K562 (cell line): Measurements from ENCODE around the gene NDUFC2. TPM values are rescaled to one million over a fixed set of nuclear protein-coding genes. Genes with fewer than 3 reads are reported as not detected.

Experiments used
- BDP1 ChIP-seq: IDR thresholded peaks from 3 replicates; pipeline ENCODE4 v1.6.1; 2011; ENCODE audit not compliant: insufficient read length, insufficient read depth
- CEBPB ChIP-seq: fragments of 450-650 bp; IDR thresholded peaks from 2 replicates; pipeline ENCODE4 v1.6.1; 2016; ENCODE audit warnings: missing genetic modification characterization, missing compliant biosample characterization
- CEBPG ChIP-seq, 3 experiments: fragments of 200-800 bp in 1 of 3; sonication (Bioruptor generic) in 1 of 3; sonication (generic) in 1 of 3; formaldehyde crosslinking in 1 of 3; IDR thresholded peaks in 2 of 3; conservative IDR thresholded peaks in 1 of 3; 2 replicates each; pipeline versions ENCODE4 v1.6.1 to v1.8.0; 2016 to 2022; ENCODE audit warnings: missing compliant biosample characterization in 2 of 3, missing genetic modification characterization in 2 of 3, mild to moderate bottlenecking in 1 of 3, missing genetic modification reagents in 1 of 3
- COPS2 ChIP-seq: fragments of 450-650 bp; conservative IDR thresholded peaks from 2 replicates; pipeline ENCODE4 v1.6.1; 2016; ENCODE audit warnings: mild to moderate bottlenecking, moderate library complexity
- E2F4 ChIP-seq: sonication (generic); formaldehyde crosslinking; IDR thresholded peaks from 2 replicates; pipeline ENCODE4 v1.8.0; 2022; ENCODE audit warnings: mild to moderate bottlenecking, low read depth, missing genetic modification reagents
- FOXP1 ChIP-seq: sonication (generic); formaldehyde crosslinking; IDR thresholded peaks from 2 replicates; pipeline ENCODE4 v1.8.0; 2022; ENCODE audit warnings: mild to moderate bottlenecking, missing genetic modification reagents
- GATAD2A ChIP-seq: fragments of 450-650 bp; IDR thresholded peaks from 2 replicates; pipeline ENCODE4 v1.6.1; 2017
- KHSRP ChIP-seq: fragments of 450-650 bp; IDR thresholded peaks from 2 replicates; pipeline ENCODE4 v1.6.1; 2017
- NELFE ChIP-seq: IDR thresholded peaks from 2 replicates; pipeline ENCODE4 v1.6.1; 2011; ENCODE audit warnings: mild to moderate bottlenecking; ENCODE audit not compliant: insufficient read depth, insufficient read length
- NR2C1 ChIP-seq, 2 experiments: fragments of 450-650 bp; IDR thresholded peaks; 2 replicates each; pipeline ENCODE4 v1.6.1; 2017; ENCODE audit warnings: mild to moderate bottlenecking in 2 of 2, antibody characterized with exemption in 1 of 2, inconsistent platforms in 1 of 2, missing compliant biosample characterization in 1 of 2, missing genetic modification characterization in 1 of 2
- PYGO2 ChIP-seq: fragments of 450-650 bp; IDR thresholded peaks from 2 replicates; pipeline ENCODE4 v1.6.1; 2016; ENCODE audit warnings: mild to moderate bottlenecking, missing genetic modification characterization, moderate library complexity, missing compliant biosample characterization
- RBBP5 ChIP-seq: fragments of 200-600 bp; sonication (generic); IDR thresholded peaks from 2 replicates; pipeline ENCODE4 v1.6.1; 2012; ENCODE audit warnings: borderline replicate concordance, mild to moderate bottlenecking, low read length, control low read depth, inconsistent platforms; ENCODE audit not compliant: insufficient read depth, poor library complexity, severe bottlenecking
- SAFB2 ChIP-seq: fragments of 200-400 bp; formaldehyde crosslinking; IDR thresholded peaks from 2 replicates; pipeline ENCODE4 v1.6.1; 2018; ENCODE audit warnings: borderline replicate concordance, low read length, low read depth, moderate library complexity; ENCODE audit not compliant: severe bottlenecking
- SMARCE1 ChIP-seq: fragments of 450-650 bp; IDR thresholded peaks from 2 replicates; pipeline ENCODE4 v1.7.1; 2016; ENCODE audit warnings: mild to moderate bottlenecking
- TGIF2 ChIP-seq: sonication (generic); formaldehyde crosslinking; IDR thresholded peaks from 2 replicates; pipeline ENCODE4 v1.8.1; 2022; ENCODE audit warnings: mild to moderate bottlenecking, missing genetic modification reagents, moderate library complexity
- XRCC3 ChIP-seq: fragments of 450-650 bp; IDR thresholded peaks from 2 replicates; pipeline ENCODE4 v1.6.1; 2017; ENCODE audit warnings: mild to moderate bottlenecking, moderate library complexity
- ZKSCAN1 ChIP-seq: fragments of 150-350 bp; IDR thresholded peaks from 2 replicates; pipeline ENCODE4 v1.6.1; 2016; ENCODE audit warnings: low read depth, low read length
- ZNF197 ChIP-seq: fragments of 200-800 bp; sonication (Bioruptor generic); IDR thresholded peaks from 2 replicates; pipeline ENCODE4 v1.6.1; 2016; ENCODE audit warnings: low read depth, missing genetic modification characterization, missing compliant biosample characterization
- polyA plus RNA-seq, 8 experiments: library from polyadenylated mRNA; depleted of rRNA in 4 of 8; stranded (reverse) in 5 of 8; unstranded in 3 of 8; fragments of >200 nt; fragmentation: Nextera tagmentation in 2 of 8; fragmentation: Illumina TruSeq in 1 of 8; extraction: Ambion mirVana in 2 of 8; extraction: Trizol in 1 of 8; gene quantifications; 2 replicates each; pipeline versions ENCODE4 v1.2.1 to v1.2.3, GENCODE V29; 2011 to 2014; ENCODE audit warnings: inconsistent platforms in 1 of 8, missing spikeins in 1 of 8
- total RNA-seq, 7 experiments: library from RNA; depleted of rRNA in 6 of 7; stranded (reverse); fragments of >200 nt in 6 of 7; fragmentation: Illumina TruSeq in 2 of 7; extraction: Trizol in 2 of 7; gene quantifications; 2 replicates each; pipeline versions ENCODE4 v1.2.1 to v1.2.3, GENCODE V29; 2011 to 2021; ENCODE audit warnings: low replicate concordance in 1 of 7
- TF ChIP-seq, protein P1 (sequence below): sonication (generic); formaldehyde crosslinking; IDR thresholded peaks from 2 replicates; pipeline ENCODE4 v1.9.0; 2022; ENCODE audit warnings: mild to moderate bottlenecking, missing genetic modification reagents
- TF ChIP-seq, protein P2 (sequence below): sonication (generic); formaldehyde crosslinking; IDR thresholded peaks from 2 replicates; pipeline ENCODE4 v1.8.0; 2022; ENCODE audit warnings: mild to moderate bottlenecking, missing genetic modification reagents
- TF ChIP-seq, protein P3 (sequence below), 2 experiments: fragments of 450-650 bp in 1 of 2; sonication (generic) in 1 of 2; formaldehyde crosslinking in 1 of 2; IDR thresholded peaks in 1 of 2; conservative IDR thresholded peaks in 1 of 2; 2 replicates each; pipeline versions ENCODE4 v1.6.1 to v1.8.1; 2016 to 2023; ENCODE audit warnings: mild to moderate bottlenecking in 2 of 2, moderate library complexity in 2 of 2, inconsistent platforms in 1 of 2, missing genetic modification reagents in 1 of 2
- TF ChIP-seq, protein P4 (sequence below): fragments of 250-450 bp; sonication (Bioruptor Pico); IDR thresholded peaks from 2 replicates; pipeline ENCODE4 v1.9.0; 2021; ENCODE audit warnings: mild to moderate bottlenecking, inconsistent platforms

Gene NDUFC2
- total and polyA plus RNA-seq, 9 of the 15 experiments (the other 6 are each of a cell fraction or from before 2014, with no cell fraction given), result 168 to 1,119 (median 442) TPM

GRCh38 chr11:78040691-78041379 is 38.8 kb downstream of the NDUFC2 start (continued):
- TF ChIP-seq PYGO2 (tag), result no peak
- TF ChIP-seq GATAD2A, result no peak
- TF ChIP-seq COPS2, result no peak
- TF ChIP-seq KHSRP, result no peak
- no peak for TF ChIP-seq NR2C1 (IDR thresholded peaks at IDR 0.05)
- TF ChIP-seq NR2C1 (tag; IDR thresholded peaks at IDR 0.05), result no peak
- TF ChIP-seq, protein P1, sequence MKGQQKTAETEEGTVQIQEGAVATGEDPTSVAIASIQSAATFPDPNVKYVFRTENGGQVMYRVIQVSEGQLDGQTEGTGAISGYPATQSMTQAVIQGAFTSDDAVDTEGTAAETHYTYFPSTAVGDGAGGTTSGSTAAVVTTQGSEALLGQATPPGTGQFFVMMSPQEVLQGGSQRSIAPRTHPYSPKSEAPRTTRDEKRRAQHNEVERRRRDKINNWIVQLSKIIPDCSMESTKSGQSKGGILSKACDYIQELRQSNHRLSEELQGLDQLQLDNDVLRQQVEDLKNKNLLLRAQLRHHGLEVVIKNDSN (CRISPR knock-in tag), result peak; percentile 17; the same call in 1 of the 2 replicates
- TF ChIP-seq FOXP1 (CRISPR knock-in tag), result no peak
- TF ChIP-seq, protein P2, sequence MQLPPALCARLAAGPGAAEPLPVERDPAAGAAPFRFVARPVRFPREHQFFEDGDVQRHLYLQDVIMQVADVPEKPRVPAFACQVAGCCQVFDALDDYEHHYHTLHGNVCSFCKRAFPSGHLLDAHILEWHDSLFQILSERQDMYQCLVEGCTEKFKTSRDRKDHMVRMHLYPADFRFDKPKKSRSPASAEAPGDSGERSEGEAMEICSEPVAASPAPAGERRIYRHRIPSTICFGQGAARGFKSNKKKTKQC (CRISPR knock-in tag), result no peak
- TF ChIP-seq BDP1, result no peak
- TF ChIP-seq, protein P3, sequence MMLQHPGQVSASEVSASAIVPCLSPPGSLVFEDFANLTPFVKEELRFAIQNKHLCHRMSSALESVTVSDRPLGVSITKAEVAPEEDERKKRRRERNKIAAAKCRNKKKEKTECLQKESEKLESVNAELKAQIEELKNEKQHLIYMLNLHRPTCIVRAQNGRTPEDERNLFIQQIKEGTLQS (IDR thresholded peaks at IDR 0.05), result peak; percentile 93
- TF ChIP-seq, protein P3 (CRISPR knock-in tag; conservative IDR thresholded peaks at IDR 0.05), result peak; percentile 51; the same call in 1 of the 2 replicates
- TF ChIP-seq SAFB2, result no peak
- TF ChIP-seq XRCC3, result no peak
- TF ChIP-seq NELFE, result no peak
- no peak for TF ChIP-seq TGIF2
- TF ChIP-seq CEBPB (tag), result no peak
- peak; percentile 38; the same call in 1 of the 2 replicates for TF ChIP-seq SMARCE1
- TF ChIP-seq E2F4 (CRISPR knock-in tag), result no peak
- no peak for TF ChIP-seq CEBPG (CRISPR knock-in tag; IDR thresholded peaks at IDR 0.05)
- no peak for TF ChIP-seq CEBPG (tag; conservative IDR thresholded peaks at IDR 0.05 in 1 of 2, IDR thresholded peaks at IDR 0.05 in 1 of 2)
- TF ChIP-seq, protein P4, sequence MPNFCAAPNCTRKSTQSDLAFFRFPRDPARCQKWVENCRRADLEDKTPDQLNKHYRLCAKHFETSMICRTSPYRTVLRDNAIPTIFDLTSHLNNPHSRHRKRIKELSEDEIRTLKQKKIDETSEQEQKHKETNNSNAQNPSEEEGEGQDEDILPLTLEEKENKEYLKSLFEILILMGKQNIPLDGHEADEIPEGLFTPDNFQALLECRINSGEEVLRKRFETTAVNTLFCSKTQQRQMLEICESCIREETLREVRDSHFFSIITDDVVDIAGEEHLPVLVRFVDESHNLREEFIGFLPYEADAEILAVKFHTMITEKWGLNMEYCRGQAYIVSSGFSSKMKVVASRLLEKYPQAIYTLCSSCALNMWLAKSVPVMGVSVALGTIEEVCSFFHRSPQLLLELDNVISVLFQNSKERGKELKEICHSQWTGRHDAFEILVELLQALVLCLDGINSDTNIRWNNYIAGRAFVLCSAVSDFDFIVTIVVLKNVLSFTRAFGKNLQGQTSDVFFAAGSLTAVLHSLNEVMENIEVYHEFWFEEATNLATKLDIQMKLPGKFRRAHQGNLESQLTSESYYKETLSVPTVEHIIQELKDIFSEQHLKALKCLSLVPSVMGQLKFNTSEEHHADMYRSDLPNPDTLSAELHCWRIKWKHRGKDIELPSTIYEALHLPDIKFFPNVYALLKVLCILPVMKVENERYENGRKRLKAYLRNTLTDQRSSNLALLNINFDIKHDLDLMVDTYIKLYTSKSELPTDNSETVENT, result no peak
- TF ChIP-seq ZNF197 (CRISPR knock-in tag), result no peak
- TF ChIP-seq RBBP5, result no peak
- peak; percentile 97 for TF ChIP-seq ZKSCAN1
